Neural progenitor cell (in vitro differentiated cells): ENCODE measurements around the gene ATP5F1E. TPM values are rescaled to one million over a fixed set of nuclear protein-coding genes. Genes with fewer than 3 reads are reported as not detected.

Source experiments
- DNase-seq: peaks from one replicate; pipeline ENCODE4 v3.0.0-alpha.2; 2016; ENCODE audit warnings: low spot score
- H2AFZ ChIP-seq: fragments of 200-600 bp; sonication (generic); replicated peaks from 2 replicates; pipeline ENCODE4 v1.6.1; 2016; ENCODE audit warnings: antibody characterized with exemption
- H3F3A ChIP-seq: fragments of 200-600 bp; sonication (generic); 2 replicates; pipeline ENCODE4 v1.6.1; 2016; ENCODE audit warnings: antibody characterized with exemption, low read depth
- H3K27ac ChIP-seq: fragments of 200-600 bp; sonication (generic); 2 replicates; pipeline ENCODE4 v1.5.1; 2016; ENCODE audit warnings: mild to moderate bottlenecking
- H3K27me3 ChIP-seq: fragments of 200-600 bp; sonication (generic); 2 replicates; pipeline ENCODE4 v1.6.1; 2016; ENCODE audit warnings: mild to moderate bottlenecking, moderate library complexity
- H3K36me3 ChIP-seq: fragments of 200-600 bp; sonication (generic); 2 replicates; pipeline ENCODE4 v1.5.1; 2016
- H3K4me1 ChIP-seq: fragments of 200-600 bp; sonication (generic); 2 replicates; pipeline ENCODE4 v1.6.1; 2016; ENCODE audit warnings: mixed run types
- H3K4me2 ChIP-seq: fragments of 200-600 bp; sonication (generic); 2 replicates; pipeline ENCODE4 v1.6.1; 2016
- H3K4me3 ChIP-seq: fragments of 200-600 bp; sonication (generic); 2 replicates; pipeline ENCODE4 v1.5.1; 2016
- H3K79me2 ChIP-seq: fragments of 200-600 bp; sonication (generic); 2 replicates; pipeline ENCODE4 v1.6.1; 2016; ENCODE audit warnings: low read depth
- H3K9ac ChIP-seq: fragments of 200-600 bp; sonication (generic); 2 replicates; pipeline ENCODE4 v1.6.1; 2016
- H3K9me3 ChIP-seq: fragments of 200-600 bp; sonication (generic); 2 replicates; pipeline ENCODE4 v1.5.1; 2016; ENCODE audit warnings: low read depth
- H4K20me1 ChIP-seq: fragments of 200-600 bp; sonication (generic); 2 replicates; pipeline ENCODE4 v1.6.1; 2016; ENCODE audit warnings: low read depth
- H3K27ac Mint-ChIP-seq: 3 replicates; pipeline ENCODE4 v1.8.0; 2021; ENCODE audit warnings: mixed read lengths
- H3K27me3 Mint-ChIP-seq: 2 replicates; pipeline ENCODE4 v1.8.0; 2022; ENCODE audit warnings: low read depth, mild to moderate bottlenecking, inconsistent platforms, moderate library complexity, mixed read lengths; ENCODE audit not compliant: insufficient read depth
- H3K36me3 Mint-ChIP-seq: 3 replicates; pipeline ENCODE4 v1.8.0; 2021; ENCODE audit warnings: mixed read lengths
- H3K4me1 Mint-ChIP-seq: 3 replicates; pipeline ENCODE4 v1.8.0; 2021; ENCODE audit warnings: mixed read lengths
- H3K4me3 Mint-ChIP-seq: 3 replicates; pipeline ENCODE4 v1.8.0; 2021; ENCODE audit warnings: mild to moderate bottlenecking, moderate library complexity, mixed read lengths
- H3K9me3 Mint-ChIP-seq: 3 replicates; pipeline ENCODE4 v1.8.0; 2020; ENCODE audit warnings: mixed read lengths
- EZH2 ChIP-seq: fragments of 200-600 bp; sonication (generic); IDR thresholded peaks from 2 replicates; pipeline ENCODE4 v1.6.1; 2017; ENCODE audit warnings: antibody characterized with exemption, mild to moderate bottlenecking, moderate library complexity
- EZH2phosphoT487 ChIP-seq: fragments of 200-600 bp; sonication (generic); IDR thresholded peaks from 2 replicates; pipeline ENCODE4 v1.6.1; 2017; ENCODE audit warnings: antibody characterized with exemption
- total RNA-seq: library from RNA; depleted of rRNA; stranded (reverse); fragments of >200 nt; gene quantifications from 2 replicates; pipeline ENCODE4 v1.2.3, GENCODE V29; 2015; ENCODE audit warnings: low replicate concordance
- TF ChIP-seq, protein P1 (sequence below): fragments of 200-600 bp; sonication (generic); IDR thresholded peaks from 2 replicates; pipeline ENCODE4 v1.5.1; 2017; ENCODE audit warnings: antibody characterized with exemption, mild to moderate bottlenecking

Gene ATP5F1E
- total RNA-seq, 1 donor from 2014 or later, result 29.7 TPM

DNA sequence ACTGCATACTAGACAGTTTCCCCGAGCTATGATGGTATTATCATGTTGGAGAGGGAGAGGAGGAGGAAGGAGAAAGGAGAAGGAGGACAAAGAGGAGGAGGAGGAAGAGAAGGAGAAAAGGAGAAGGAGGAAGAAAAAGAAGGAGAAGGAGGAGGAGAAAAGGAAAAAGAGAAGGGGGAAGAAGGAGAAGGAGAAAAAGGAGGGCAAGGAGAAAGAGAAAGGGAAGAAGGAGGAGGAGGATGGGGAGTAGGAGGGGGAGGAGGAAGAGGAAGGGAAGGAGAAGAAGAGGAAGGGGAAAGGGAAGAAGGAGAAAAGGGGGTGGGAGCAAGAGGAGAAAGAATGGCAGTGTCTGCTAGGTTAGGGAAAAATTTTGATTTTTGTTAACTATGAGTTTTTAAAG is 45.6 kb upstream of the ATP5F1E start:
- H3K27me3 ChIP-seq, result peaks cover 29% of the 10 kb centered on the region
- H3K79me2 ChIP-seq, result no peaks in the 10 kb centered on the region
- no peak overlapping the region for H2AFZ ChIP-seq
- H3K36me3 ChIP-seq, result no peaks in the 10 kb centered on the region
- H3K36me3 Mint-ChIP-seq, result no peaks in the 10 kb centered on the region
- H3F3A ChIP-seq, result no peaks in the 10 kb centered on the region
- peaks cover 6% of the 10 kb centered on the region for H3K27me3 Mint-ChIP-seq
- H3K4me1 ChIP-seq, result no peaks in the 10 kb centered on the region
- H3K27ac Mint-ChIP-seq, result no peak overlapping the region
- H3K9ac ChIP-seq, result no peak overlapping the region
- no peak for TF ChIP-seq EZH2phosphoT487
- TF ChIP-seq, protein P1, sequence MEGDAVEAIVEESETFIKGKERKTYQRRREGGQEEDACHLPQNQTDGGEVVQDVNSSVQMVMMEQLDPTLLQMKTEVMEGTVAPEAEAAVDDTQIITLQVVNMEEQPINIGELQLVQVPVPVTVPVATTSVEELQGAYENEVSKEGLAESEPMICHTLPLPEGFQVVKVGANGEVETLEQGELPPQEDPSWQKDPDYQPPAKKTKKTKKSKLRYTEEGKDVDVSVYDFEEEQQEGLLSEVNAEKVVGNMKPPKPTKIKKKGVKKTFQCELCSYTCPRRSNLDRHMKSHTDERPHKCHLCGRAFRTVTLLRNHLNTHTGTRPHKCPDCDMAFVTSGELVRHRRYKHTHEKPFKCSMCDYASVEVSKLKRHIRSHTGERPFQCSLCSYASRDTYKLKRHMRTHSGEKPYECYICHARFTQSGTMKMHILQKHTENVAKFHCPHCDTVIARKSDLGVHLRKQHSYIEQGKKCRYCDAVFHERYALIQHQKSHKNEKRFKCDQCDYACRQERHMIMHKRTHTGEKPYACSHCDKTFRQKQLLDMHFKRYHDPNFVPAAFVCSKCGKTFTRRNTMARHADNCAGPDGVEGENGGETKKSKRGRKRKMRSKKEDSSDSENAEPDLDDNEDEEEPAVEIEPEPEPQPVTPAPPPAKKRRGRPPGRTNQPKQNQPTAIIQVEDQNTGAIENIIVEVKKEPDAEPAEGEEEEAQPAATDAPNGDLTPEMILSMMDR, result no peak
- TF ChIP-seq EZH2, result no peak
- H3K9me3 Mint-ChIP-seq, result no peaks in the 10 kb centered on the region
- no peak overlapping the region for H3K27ac ChIP-seq
- H3K9me3 ChIP-seq, result no peaks in the 10 kb centered on the region
- H3K4me3 ChIP-seq, result no peak overlapping the region
- no peak overlapping the region for H3K4me3 Mint-ChIP-seq
- H3K4me1 Mint-ChIP-seq, result peaks cover 2% of the 10 kb centered on the region
- H3K4me2 ChIP-seq, result no peak overlapping the region
- H4K20me1 ChIP-seq, result no peaks in the 10 kb centered on the region
- DNase-seq, result no peak

DNA sequence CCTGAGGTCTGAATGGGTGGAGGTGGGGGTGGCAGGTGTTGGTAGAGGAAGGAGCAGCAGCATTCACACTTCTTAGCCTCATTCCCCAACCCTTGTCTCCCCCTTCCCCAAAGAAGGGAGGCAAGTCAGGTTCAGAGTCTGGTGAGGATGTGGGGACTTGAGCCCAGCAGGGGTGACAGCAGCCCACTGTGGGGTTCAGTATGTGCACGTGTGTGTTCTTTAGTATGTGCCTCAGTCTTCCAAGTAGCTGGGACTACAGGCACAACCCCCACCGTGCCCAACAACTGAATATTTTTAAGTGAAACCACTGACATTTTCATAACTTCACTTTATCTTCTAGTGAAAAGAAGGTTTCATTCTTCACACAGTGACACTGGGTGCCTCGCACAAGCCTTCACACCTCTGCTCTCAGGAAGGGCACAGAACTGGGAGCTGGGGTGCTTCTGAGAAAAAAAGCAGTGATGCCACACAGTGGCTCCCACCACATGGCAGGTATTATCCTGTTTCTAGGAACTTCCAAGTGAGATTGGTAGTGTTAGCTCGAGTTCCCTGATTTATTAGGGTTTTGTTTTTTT is 43.9 kb upstream of the ATP5F1E start:
- TF ChIP-seq, protein P1, result no peak
- no peak for TF ChIP-seq EZH2
- TF ChIP-seq EZH2phosphoT487, result no peak
- no peak overlapping the region for H3K27ac ChIP-seq
- DNase-seq, result no peak
- no peaks in the 10 kb centered on the region for H4K20me1 ChIP-seq
- Mint-ChIP-seq H3K4me1 (peaks cover 2% of the 10 kb centered on the region), H3K4me3 (no peak overlapping the region), H3K27ac (no peak overlapping the region), H3K9me3 (no peaks in the 10 kb centered on the region), H3K36me3 (no peaks in the 10 kb centered on the region), H3K27me3 (peaks cover 6% of the 10 kb centered on the region)
- H3K4me1 ChIP-seq, result no peaks in the 10 kb centered on the region
- H3K4me3 ChIP-seq, result no peak overlapping the region
- no peaks in the 10 kb centered on the region for H3K9me3 ChIP-seq
- H3K79me2 ChIP-seq, result no peaks in the 10 kb centered on the region
- no peak overlapping the region for H3K9ac ChIP-seq
- H2AFZ ChIP-seq, result no peak overlapping the region
- H3K36me3 ChIP-seq, result no peaks in the 10 kb centered on the region
- no peaks in the 10 kb centered on the region for H3F3A ChIP-seq
- no peak overlapping the region for H3K4me2 ChIP-seq
- H3K27me3 ChIP-seq, result peaks cover 29% of the 10 kb centered on the region

DNA sequence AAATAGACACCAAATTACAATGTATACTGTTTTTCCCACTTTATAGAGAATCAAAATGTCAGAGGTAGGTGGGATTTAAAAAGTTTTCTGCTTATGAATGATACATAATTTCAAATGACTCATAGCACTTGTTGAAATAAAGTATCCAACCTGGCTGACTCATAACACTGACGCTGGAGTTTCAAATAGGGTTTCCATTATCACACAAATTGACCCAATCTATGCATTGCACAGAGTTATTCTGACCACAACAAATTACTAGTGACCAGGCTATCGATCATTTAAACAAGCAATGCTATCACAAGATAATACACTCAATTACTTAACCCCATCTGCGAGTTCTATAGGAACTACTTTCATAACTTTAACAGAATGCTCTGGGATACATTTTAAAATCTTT is 42.3 kb upstream of the ATP5F1E start:
- peaks cover 2% of the 10 kb centered on the region for H3K4me1 Mint-ChIP-seq
- H3K27ac Mint-ChIP-seq, result no peak overlapping the region
- Histone ChIP-seq H3K9ac (no peak overlapping the region), H3K36me3 (no peaks in the 10 kb centered on the region), H3K4me3 (no peak overlapping the region), H3K4me2 (no peak overlapping the region), H3K79me2 (no peaks in the 10 kb centered on the region), H4K20me1 (no peaks in the 10 kb centered on the region), H3K9me3 (no peaks in the 10 kb centered on the region), H3K27ac (no peak overlapping the region), H3K27me3 (peaks cover 29% of the 10 kb centered on the region), H3K4me1 (no peaks in the 10 kb centered on the region), H2AFZ (no peak overlapping the region), H3F3A (no peaks in the 10 kb centered on the region)
- H3K27me3 Mint-ChIP-seq, result peaks cover 8% of the 10 kb centered on the region
- TF ChIP-seq, protein P1, result no peak
- no peak for TF ChIP-seq EZH2phosphoT487
- no peak for TF ChIP-seq EZH2
- no peaks in the 10 kb centered on the region for H3K9me3 Mint-ChIP-seq
- DNase-seq, result no peak
- no peaks in the 10 kb centered on the region for H3K36me3 Mint-ChIP-seq
- no peak overlapping the region for H3K4me3 Mint-ChIP-seq
